Left lobe of liver (tissue), 2 donors: ENCODE data around the gene CDCP2. TPM values are rescaled to one million over a fixed set of nuclear protein-coding genes. Genes with fewer than 3 reads are reported as not detected.

Experiments
- ATAC-seq: fragments of 200-7000 bp; cut with Tn5 transposase; one replicate; pipeline ENCODE4 v1.9.1; 2020; ENCODE audit warnings: mild to moderate bottlenecking, moderate library complexity
- DNase-seq: peaks from one replicate; pipeline ENCODE4 v3.0.0-alpha.2; 2020; ENCODE audit warnings: low spot score
- total RNA-seq: library from RNA; stranded (reverse); gene quantifications from one replicate; pipeline ENCODE4 v1.2.1, GENCODE V29; 2021
- donor health status: DM: no; HTN: no; CAD: no; lungs with moderate emphysema.
- donor health status: DM: no; HTN: yes; CAD: no.

CDCP2 gene
- not detected for total RNA-seq

DNA sequence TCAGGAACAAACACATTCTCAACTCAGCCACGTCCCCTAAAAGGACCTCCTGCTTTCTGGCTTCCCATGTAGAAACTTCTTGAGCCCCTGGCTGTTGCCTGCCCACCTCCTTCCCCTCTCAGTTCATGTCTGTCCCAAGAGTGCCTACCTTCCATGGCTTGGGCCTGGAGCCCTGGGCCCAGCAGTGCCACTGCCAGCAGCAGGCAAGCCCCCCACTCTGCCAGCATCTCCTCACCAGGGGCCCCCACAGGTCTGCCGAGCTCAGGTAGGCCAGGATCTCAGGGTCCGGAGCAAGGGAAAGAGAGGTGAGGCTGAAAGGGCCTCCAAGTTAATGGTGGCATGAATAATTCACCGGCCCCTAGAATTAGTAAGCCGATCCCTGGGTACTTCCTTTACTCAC lies at the start of gene CDCP2:
TSS of gene CDCP2 (minus strand) at position 305 of the 400 bp plus-strand sequence. CDS start at position 227, 78 bp downstream.
- ATAC-seq (no peak), DNase-seq (no peak)

DNA sequence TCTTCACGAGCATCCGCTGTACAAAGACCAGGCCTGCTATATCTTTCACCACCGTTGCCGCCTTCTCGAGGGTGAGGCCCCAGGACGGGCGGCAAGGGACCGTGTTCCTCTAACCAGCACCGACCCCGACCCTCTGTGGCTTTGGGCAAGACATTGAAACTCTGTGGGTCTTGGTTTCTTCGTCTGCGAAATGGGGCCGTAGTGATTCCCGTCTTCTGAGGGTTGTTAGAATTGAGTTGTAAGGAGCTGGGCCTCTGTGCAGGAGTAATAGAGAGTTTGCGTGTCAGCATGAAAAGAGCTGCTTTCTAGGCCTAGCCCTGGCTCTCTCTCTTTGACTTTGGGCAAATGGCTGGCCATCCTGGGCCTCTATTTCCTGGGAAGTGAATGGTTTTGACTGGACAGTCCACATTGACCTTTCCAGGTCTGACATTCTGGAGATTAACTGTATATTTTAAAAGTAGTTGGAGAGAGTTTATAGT lies 47.8 kb upstream of the CDCP2 start:
- DNase-seq (no peak), ATAC-seq (peak; percentile 8)

DNA sequence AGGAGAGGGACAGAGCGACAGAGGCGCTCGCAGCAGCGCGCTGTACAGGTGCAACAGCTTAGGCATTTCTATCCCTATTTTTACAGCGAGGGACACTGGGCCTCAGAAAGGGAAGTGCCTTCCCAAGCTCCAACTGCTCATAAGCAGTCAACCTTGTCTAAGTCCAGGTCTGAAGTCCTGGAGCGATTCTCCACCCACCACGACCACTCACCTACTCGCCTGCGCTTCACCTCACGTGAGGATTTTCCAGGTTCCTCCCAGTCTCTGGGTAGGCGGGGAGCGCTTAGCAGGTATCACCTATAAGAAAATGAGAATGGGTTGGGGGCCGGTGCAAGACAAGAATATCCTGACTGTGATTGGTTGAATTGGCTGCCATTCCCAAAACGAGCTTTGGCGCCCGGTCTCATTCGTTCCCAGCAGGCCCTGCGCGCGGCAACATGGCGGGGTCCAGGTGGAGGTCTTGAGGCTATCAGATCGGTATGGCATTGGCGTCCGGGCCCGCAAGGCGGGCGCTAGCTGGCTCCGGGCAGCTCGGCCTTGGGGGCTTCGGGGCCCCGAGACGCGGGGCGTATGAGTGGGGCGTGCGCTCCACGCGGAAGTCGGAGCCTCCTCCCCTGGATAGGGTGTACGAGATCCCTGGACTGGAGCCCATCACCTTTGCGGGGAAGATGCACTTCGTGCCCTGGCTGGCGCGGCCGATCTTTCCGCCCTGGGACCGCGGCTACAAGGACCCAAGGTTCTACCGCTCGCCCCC lies 47.1 kb upstream of the CDCP2 start, which contains the start of the genes CYB5RL and MRPL37:
TSS of gene CYB5RL (minus strand) at position 266 of the 754 bp plus-strand sequence. CDS start 4,414 bp downstream, outside the sequence.
TSS of gene MRPL37 (plus strand) at position 403 of the 754 bp plus-strand sequence. CDS start at position 480, 77 bp downstream.
- peak; percentile 95 for ATAC-seq

DNA sequence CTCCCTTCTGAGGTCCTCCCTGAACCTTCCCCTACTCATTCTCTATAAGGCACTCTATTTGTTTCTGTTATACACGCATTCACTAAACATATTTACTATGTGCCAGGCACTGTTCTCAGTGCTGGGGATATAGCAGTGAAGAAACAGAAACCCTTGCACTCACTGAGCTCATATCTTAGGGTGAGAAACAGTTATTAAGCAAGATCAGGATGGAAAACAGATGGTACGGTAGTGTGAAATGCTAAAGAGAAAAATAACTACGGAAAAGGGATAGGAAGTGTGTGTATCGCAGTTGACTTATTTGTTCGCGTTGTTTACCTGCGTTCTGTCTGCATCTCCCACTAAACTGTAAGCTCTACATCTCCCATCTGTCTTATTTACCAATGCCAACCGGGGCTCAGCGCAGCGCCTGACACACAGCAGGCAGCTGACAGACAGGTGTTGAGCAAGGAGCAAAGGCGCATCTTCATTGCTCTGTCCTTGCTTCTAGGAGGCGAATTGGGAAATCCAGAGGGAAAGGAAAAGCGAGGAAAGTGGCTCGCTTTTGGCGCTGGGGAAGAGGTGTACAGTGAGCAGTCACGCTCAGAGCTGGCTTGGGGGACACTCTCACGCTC lies 46.5 kb upstream of the CDCP2 start:
- DNase-seq (no peak), ATAC-seq (peak; percentile 40)

More for the DNA sequence above, 47.1 kb upstream of the CDCP2 start, which contains the start of the genes CYB5RL and MRPL37:
- peak; percentile 95 for DNase-seq

- ATAC-seq (no peak), DNase-seq (no peak)
Measured at GRCh38 chr1:54193453-54193852, 40.7 kb upstream of the CDCP2 start.

- DNase-seq = no peak
- no peak for ATAC-seq
Measured at GRCh38 chr1:54191525-54191924, 38.7 kb upstream of the CDCP2 start.

DNA sequence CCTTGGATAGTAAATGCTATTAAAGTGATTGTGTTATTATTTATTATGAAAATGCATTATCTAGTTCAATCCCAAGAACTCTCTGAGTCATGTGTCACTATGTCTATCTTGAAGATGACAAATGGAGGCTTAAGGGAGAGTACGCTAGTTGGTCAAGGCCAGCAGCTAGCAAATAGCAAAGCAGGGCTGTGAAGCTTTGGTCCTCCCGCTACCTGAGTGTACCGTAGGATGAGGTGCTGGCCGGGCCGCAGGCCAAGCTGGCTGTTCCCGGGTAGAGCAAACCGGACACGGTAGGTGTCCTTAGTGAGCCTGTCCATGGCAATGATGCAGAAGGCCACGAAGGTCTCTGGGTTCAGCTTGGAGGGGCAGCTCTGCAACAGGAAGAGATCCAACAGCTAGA lies 37.7 kb upstream of the CDCP2 start:
- DNase-seq (no peak), ATAC-seq (no peak)

GRCh38 chr1:54188291-54188690 lies 35.5 kb upstream of the CDCP2 start:
- ATAC-seq = no peak
- DNase-seq = no peak

GRCh38 chr1:54186056-54186455 lies 33.3 kb upstream of the CDCP2 start:
- DNase-seq (no peak), ATAC-seq (no peak)

GRCh38 chr1:54180701-54181360 lies 28.0 kb upstream of the CDCP2 start:
- DNase-seq = no peak
- ATAC-seq = no peak

DNA sequence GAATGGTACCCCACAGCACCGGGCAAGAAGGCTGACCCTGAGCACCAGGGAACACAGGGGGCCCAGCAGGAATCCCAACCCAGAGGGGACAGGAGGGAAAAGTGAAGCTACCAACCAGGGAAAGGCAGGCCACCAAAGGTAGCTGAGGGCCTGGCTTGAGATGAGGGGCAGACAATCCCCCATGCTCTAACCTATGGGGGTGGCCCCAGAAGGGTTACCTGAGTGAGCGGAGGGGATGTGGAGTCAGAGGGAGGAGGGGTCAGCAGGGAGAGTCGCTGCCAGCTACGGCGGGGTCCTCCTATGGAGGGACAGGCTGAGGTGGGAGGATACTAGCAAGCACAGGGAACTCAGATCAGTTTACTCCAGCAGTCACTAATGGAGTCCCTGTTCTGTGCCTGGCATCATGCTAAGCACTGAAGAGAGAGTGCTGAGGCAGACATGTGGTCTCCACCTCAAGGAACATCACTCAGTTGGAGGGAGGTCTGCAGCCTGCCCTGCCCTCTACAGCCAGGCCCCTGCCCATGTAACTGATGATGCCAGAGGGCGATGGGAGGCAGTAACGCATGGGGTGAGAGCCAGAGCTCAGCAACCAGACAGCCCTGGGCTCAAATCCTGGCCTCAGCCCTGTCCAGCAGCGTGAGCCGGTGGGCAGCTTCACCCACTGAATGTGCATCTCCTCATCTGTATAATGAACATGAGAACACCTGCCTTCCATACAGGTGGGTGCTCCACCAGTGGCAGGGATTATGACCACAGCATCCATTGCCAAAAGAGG lies 25.7 kb upstream of the CDCP2 start:
- no peak for ATAC-seq
- DNase-seq = no peak

DNA sequence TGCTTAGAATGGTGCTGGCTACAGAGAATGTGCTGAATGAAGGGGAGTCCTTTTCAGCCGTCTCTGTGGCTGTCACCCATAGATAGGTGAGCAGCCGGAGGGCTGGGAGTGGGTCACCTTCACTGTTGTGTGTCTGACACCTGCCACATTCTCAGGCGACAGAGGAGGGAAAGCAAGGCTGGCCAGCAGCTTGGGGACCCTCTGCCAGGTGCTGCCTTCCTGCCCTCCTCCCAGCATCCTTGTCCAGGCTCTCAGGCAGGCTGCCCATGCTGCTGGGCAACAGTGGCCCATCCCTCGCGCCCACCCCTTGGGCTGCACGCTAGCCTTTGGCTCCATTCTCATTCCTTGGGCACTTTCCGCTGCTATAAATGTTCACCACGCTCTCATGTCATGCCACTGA lies 24.9 kb upstream of the CDCP2 start:
- DNase-seq = no peak
- ATAC-seq = no peak

DNA sequence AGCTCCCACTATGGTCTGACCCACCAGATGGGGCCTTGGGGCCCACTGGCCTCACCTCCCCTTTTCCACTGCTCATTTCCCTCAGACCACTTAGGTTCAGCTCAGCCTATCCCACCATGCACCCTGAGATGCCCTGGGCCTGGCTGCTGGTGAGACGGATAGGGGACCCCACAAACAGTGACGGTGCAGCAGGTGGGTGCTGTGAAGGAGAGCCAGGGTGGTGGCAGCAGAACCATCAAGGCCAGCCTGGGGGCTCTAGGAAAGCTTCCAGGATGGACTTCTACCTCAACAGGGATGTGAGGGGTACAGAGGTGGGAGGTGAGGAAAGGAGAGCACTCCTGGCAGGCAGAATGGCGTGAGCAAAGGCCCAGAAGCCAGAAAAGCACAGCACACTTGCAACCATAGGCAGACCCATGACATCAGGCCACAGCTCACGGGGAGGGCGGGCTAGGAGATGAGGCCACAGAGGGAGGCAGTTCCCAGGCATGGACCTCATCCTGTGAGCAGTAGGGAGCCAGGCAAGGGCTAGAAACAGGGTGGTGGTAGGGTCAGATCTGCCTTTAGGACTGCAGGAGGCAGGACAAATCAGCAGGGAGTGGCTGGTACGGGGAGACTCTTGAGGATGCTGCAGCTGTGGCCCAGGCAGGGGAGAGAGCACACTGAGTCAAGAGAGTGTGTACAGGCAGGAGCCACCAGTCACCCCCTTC lies 24.0 kb upstream of the CDCP2 start:
- DNase-seq (no peak), ATAC-seq (no peak)

DNA sequence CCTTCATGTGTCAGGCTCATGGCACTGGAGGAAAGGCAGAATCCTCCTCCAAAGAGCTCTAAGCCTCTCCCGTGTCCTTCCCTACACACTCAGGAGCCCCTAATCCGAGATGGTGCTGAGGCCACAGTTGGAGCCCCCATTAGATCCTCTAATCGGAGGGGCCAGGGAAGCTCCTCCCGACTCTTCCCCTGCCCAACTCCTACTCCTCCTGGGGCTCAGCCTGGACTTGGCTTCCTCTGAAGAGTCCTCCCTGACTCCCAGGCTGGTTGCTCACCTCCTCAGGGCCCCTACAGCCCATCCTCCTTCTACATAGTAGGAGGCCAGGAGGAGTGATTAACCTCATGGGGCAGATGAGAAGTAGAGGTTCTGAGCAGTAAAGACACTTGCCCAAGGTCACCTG lies 21.3 kb upstream of the CDCP2 start:
- DNase-seq (no peak), ATAC-seq (no peak)

- ATAC-seq (no peak), DNase-seq (no peak)
Measured at GRCh38 chr1:54173681-54174080, 20.9 kb upstream of the CDCP2 start.

- DNase-seq (peak; percentile 75), ATAC-seq (peak; percentile 97)
Measured at GRCh38 chr1:54172614-54173599, 20.1 kb upstream of the CDCP2 start.

- ATAC-seq = no peak
- no peak for DNase-seq
Measured at GRCh38 chr1:54171606-54172005, 18.8 kb upstream of the CDCP2 start.

DNA sequence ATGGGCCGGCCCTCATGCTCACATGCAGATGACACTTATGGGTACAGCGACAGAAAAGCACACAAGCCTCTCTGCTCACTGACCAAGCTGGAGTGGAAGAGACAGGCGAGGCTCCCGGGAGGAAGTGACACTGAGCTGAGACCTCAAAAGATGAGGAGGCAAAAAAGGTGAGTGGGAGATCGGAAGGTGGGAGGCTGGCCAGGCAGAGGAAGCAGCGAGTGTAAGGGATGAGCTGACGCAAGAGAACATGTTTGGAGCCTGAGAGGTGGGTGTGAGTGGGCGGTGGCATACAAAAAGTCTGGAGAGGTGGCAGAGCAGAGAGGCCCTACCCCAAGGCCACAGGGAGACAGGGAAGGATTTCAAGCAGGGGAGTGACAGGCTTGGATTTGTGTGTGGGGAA lies 18.2 kb upstream of the CDCP2 start:
- DNase-seq (no peak), ATAC-seq (no peak)

DNA sequence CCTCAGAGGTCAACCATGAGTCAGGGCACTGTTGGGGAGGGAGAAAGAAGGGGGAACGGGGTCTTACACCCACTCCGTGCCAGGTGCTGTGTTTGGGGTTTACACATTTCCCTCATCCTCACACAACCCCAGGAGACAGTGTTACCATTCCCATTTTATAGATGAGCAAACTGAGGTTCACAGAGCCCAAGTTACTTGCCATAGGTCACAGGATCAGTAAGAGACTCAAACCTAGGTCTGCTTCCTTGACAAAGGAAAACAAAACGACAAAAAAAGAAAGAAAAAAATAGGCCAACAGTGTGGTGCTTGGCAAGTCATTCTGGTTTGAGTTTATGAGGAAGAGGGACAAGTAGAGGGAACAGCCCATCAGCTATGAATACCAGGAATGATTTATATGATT lies 16.3 kb upstream of the CDCP2 start:
- ATAC-seq = no peak
- DNase-seq = no peak
